Measurements from ENCODE around the gene SSTR5. TPM values are rescaled to one million over a fixed set of nuclear protein-coding genes. Genes with fewer than 3 reads are reported as not detected.

Gene SSTR5
- total and polyA plus RNA-seq, 2 of the 4 experiments (the other 2 are of a cell fraction), result not detected

- no peak for TF ChIP-seq MAZ (IDR thresholded peaks at IDR 0.05; ENCODE audit: borderline replicate concordance, low read depth, low read length)
Measured at GRCh38 chr16:1088295-1089170, 16.0 kb downstream of the SSTR5 start (continued).

GRCh38 chr16:1089439-1089821, 16.9 kb downstream of the SSTR5 start:
- Histone ChIP-seq H3K9me3 (ENCODE audit: control insufficient read depth, insufficient read depth, low read length) (peaks cover 14% of the 10 kb centered on the region), H2BK120ac (ENCODE audit: low read depth, low read length) (no peak overlapping the region), H3K4me1 (ENCODE audit: control insufficient read depth, insufficient read depth, low read length) (no peaks in the 10 kb centered on the region), H2AFZ (replicated peaks; ENCODE audit: low read length, poor library complexity) (no peak overlapping the region), H2BK15ac (ENCODE audit: low read depth, low read length) (no peak overlapping the region), H3K27ac (ENCODE audit: insufficient read depth, low read length) (no peak overlapping the region), H3K23ac (ENCODE audit: low read depth, low read length) (no peak overlapping the region), H3K36me3 (ENCODE audit: control insufficient read depth, insufficient read depth, low read length) (no peaks in the 10 kb centered on the region), H3K4me3 (ENCODE audit: insufficient read depth, low read depth, low read length) (no peak overlapping the region), H4K5ac (ENCODE audit: low read depth, low read length) (no peak overlapping the region), H3K27me3 (ENCODE audit: control insufficient read depth, insufficient read depth, low read length) (peaks cover 23% of the 10 kb centered on the region), H4K20me1 (ENCODE audit: insufficient read depth, low read length) (no peaks in the 10 kb centered on the region), H2BK20ac (ENCODE audit: low read depth, low read length) (no peak overlapping the region), H2BK5ac (ENCODE audit: low read depth, low read length, poor library complexity, severe bottlenecking) (no peak overlapping the region), H2AK9ac (replicated peaks; ENCODE audit: low read depth, low read length, poor library complexity) (no peak overlapping the region), H3K4me2 (ENCODE audit: low read depth, low read length) (no peak overlapping the region), H3K9ac (ENCODE audit: low read depth, low read length) (no peak overlapping the region), H2AK5ac (ENCODE audit: low read depth, low read length) (no peak overlapping the region), H4K8ac (ENCODE audit: low read depth in 2 of 2, low read length in 2 of 2) (no peak overlapping the region), H3K79me1 (ENCODE audit: low read depth in 1 of 2, low read length in 2 of 2) (no peaks in the 10 kb centered on the region), H3K18ac (ENCODE audit: low read depth, low read length) (no peak overlapping the region), H3K14ac (replicated peaks; ENCODE audit: low read depth, low read length) (no peak overlapping the region), H3K4ac (ENCODE audit: low read depth, low read length) (no peak overlapping the region), H3K9me1 (ENCODE audit: insufficient read depth, low read length) (no peaks in the 10 kb centered on the region), H4K91ac (ENCODE audit: insufficient read depth, low read depth, low read length) (no peak overlapping the region), H3K56ac (ENCODE audit: extremely low read depth, insufficient read depth, low read length) (no peak overlapping the region)
- TF ChIP-seq USF2 (IDR thresholded peaks at IDR 0.05; ENCODE audit: low read depth, low read length) (no peak), CTCF (conservative IDR thresholded peaks at IDR 0.05; ENCODE audit: low read depth, low read length) (no peak), MXI1 (IDR thresholded peaks at IDR 0.05; ENCODE audit: borderline replicate concordance, low read depth, low read length) (no peak), FOS (IDR thresholded peaks at IDR 0.05; ENCODE audit: low read depth, low read length) (no peak), CHD1 (IDR thresholded peaks at IDR 0.05; ENCODE audit: low read depth, low read length) (no peak), POLR2A (IDR thresholded peaks at IDR 0.05; ENCODE audit: low read depth, low read length) (no peak), RFX5 (IDR thresholded peaks at IDR 0.05; ENCODE audit: low read depth, low read length) (no peak), MAFK (IDR thresholded peaks at IDR 0.05; ENCODE audit: low read depth, low read length) (no peak), ELK1 (IDR thresholded peaks at IDR 0.05; ENCODE audit: borderline replicate concordance, low read depth, low read length) (no peak), NFE2L2 (IDR thresholded peaks at IDR 0.05; ENCODE audit: low read depth, low read length) (no peak), MAZ (IDR thresholded peaks at IDR 0.05; ENCODE audit: borderline replicate concordance, low read depth, low read length) (no peak), RCOR1 (IDR thresholded peaks at IDR 0.05; ENCODE audit: insufficient replicate concordance, low read length) (no peak), BHLHE40 (IDR thresholded peaks at IDR 0.05; ENCODE audit: low read depth, low read length) (no peak)
- BruUV-seq (replicated peaks), result no TSS peak
- ChIA-PET CTCF (no interaction called here), POLR2A (ENCODE audit: unreplicated experiment) (no interaction called here)
- ATAC-seq (ENCODE audit: low read depth), result no peak
- dilution Hi-C loops (cut with HindIII; ENCODE audit: low sequenced_read_pairs, unreplicated experiment), result no loop called here
- in situ Hi-C loops (cut with MboI; ENCODE audit: low sequenced_read_pairs), result no loop called here
- intact Hi-C loops (cut with micrococcal nuclease), result no loop called here
- 60% methylated on average over 3 of the region's 17 CpGs; no CpG with 5 or more reads in 1 of the 2 experiments for WGBS, 2 experiments (ENCODE audit: extremely low coverage in 2 of 2, insufficient read length in 1 of 2)
- no peak for DNase-seq

Data from IMR-90 (cell line).